Keratinocyte (primary cell): Measurements from ENCODE around the gene GDPD5.

Experiments
- CTCF ChIP-seq, 3 experiments: IDR thresholded peaks in 1 of 3; conservative IDR thresholded peaks in 1 of 3; optimal IDR thresholded peaks in 1 of 3; 2 replicates in 2 of 3; 3 replicates in 1 of 3; pipeline versions ENCODE3 to v1.5.1; 2011; ENCODE audit warnings: low read length in 3 of 3, mild to moderate bottlenecking in 3 of 3, moderate library complexity in 2 of 3, control low read depth in 1 of 3, inconsistent platforms in 1 of 3; ENCODE audit not compliant: insufficient read depth in 2 of 3; ENCODE audit errors: extremely low read depth in 1 of 3
- EZH2 ChIP-seq: IDR thresholded peaks from one replicate; pipeline ENCODE4 v1.6.1; 2012; ENCODE audit warnings: inconsistent platforms, mild to moderate bottlenecking, low read length, moderate library complexity

- TF ChIP-seq CTCF (optimal IDR thresholded peaks at IDR 0.05 in 1 of 3, IDR thresholded peaks at IDR 0.05 in 1 of 3, conservative IDR thresholded peaks at IDR 0.05 in 1 of 3; ENCODE audit: extremely low read depth in 1 of 3, insufficient read depth in 2 of 3, low read length in 3 of 3): no peak
- no peak for TF ChIP-seq EZH2
These were observed 14.0 kb upstream of the GDPD5 start for GRCh38 chr11:75539459-75540334.
